Stimulated activated CD4-positive, alpha-beta T cell treated with anti-CD3 and anti-CD28 coated beads, Interleukin-4, amount 100 ng/mL, for 1 hour (primary cell): ENCODE results near the gene TIFAB.
"Not testable (repeated sequence)": the region's sequence is repeated elsewhere in the genome, so short reads cannot be mapped to it uniquely, and the experiment has no call there.

Experiments used
- DNase-seq: peaks from one replicate; pipeline ENCODE4 v3.0.0-alpha.2; 2020

Gene TIFAB

GRCh38 chr5:135452321-135453030 is at the start of gene TIFAB:
TIFAB (minus strand) TSS chr5:135452351; CDS start chr5:135449939, 2,412 bp downstream.
- no peak for DNase-seq

DNA sequence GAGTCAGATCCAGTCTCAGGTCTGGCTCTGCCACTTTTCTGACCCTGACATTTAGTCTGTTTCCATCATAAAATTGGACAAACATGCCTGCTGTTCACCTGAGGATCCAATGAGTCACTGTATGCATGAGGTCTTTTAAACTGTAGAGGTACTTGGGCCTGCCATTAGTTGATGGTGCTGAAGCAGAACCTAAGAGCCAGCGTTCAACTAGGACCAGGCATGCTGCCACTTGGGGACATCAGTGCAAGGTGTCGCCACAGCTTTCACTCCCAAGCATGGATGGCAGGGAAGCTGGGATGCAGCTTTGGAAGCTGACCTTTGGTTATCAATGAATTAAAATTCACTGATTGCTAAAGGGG is 46.5 kb upstream of the TIFAB start:
- no peak for DNase-seq

- no peak for DNase-seq
Measured at GRCh38 chr5:135497971-135498636, 46.0 kb upstream of the TIFAB start.

- not testable (repeated sequence) for DNase-seq
Measured at GRCh38 chr5:135495531-135495930, 43.4 kb upstream of the TIFAB start.

DNA sequence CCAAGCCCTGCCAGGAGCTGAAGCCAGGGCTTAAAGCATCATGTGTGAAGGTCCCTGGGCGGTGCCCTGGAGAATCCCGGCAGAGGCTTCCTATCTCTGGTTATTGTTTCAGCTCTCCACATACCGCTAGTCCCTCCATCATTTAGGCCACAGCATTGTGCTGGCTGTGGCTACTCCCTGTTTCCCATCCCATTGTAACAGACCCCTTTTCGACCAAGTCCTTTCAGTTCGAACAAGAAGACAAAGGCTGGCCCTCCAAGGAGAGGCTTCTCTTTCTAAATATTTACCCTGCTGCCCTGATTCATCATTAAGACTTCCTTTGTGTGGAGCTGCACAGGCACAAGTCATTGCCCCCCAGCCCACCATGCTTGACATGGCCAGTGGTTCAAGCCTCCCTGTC is 42.0 kb upstream of the TIFAB start:
- DNase-seq, result no peak

- DNase-seq, result no peak
Measured at GRCh38 chr5:135493406-135494180, 41.4 kb upstream of the TIFAB start.

DNA sequence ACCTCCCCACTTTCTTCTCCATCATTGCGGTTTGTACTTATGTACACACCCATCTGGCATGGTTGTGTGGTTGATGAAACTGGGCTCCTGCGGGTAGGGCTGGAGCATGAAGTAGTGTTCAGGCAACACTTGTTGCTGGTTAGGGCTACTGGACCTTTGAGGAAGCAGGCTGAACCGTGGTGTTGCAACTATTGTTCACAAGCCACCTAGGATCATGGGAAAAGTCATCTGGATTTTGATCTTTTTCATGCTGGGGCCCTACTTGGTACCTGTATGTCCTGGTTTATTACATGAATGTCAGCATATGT is 40.1 kb upstream of the TIFAB start:
- no peak for DNase-seq

DNA sequence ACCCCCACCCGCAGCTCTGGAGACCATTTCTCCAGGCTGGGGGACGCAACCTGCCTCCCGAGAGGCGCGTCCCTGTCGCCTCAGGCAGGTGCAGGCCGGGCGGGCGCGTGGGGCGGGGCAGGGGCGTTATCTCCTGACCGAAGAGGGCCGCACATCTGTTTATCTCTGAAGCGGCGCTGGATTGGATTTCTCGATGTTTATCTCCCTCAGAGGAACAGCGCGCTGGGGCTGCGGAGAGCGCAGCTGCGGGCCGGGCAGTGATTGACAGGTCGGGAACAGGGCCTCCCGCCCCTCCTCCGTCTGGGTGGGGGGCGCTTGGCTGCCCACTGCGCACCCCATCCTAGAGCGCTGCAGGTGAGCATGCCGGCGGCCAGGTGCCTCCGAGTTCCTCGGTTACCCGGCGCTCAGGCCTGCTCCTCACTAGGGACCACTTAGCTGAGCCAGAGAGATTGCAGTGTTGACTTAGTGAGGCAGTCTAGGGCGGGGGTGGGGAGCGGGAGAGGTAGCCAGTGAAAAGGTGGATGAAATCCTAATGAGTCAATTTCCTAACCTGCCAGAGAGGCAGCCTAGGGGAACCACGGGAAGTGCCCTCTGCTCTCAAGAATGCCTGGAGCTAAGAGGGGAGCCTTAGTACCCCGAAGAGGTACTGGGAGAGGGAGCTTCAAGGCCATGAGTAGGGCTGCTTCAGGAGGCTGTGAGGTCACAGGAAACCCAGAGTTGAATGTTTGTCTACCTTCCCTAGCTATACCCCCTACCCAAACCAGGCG is 39.6 kb upstream of the TIFAB start:
- no peak for DNase-seq

GRCh38 chr5:135491038-135491551 is 38.9 kb upstream of the TIFAB start:
- DNase-seq, result no peak

DNA sequence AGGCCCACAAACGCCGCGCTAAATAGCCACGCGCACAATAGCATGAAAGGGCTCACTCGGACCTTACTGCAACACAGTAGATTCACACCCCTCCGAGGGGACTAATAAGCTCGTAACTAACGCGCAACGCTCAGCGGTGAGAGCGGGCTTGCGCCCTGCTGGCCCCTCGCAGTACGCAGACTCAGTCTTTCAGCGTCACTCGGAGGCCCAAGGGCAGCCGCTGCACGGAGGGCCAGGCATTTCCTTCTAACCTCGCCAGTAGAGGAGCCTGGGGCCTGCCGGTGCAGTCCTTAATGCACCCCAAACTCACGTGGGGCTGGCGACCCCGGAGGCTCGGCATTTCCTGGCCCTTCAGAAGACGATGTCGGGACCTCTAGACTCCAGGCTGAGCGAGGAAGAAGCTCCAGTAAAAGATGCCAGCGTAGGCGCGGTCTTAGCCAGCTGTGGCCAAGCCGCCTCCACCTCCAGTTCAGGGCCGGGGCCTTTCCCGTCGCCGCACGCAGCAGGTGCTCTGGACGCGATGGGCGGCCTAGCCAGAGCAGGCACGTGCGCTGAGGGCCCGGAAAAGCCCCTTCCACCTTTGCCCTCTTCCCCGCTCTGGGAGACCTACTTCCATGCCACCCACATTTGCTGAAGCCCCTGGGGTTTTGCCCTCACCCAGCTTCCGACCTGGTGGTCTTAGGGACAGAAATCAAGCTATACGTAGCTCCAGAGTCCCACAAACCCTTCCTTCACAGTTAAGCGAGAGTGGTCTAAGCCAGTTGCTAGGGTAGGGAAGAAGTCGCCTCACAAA is 38.3 kb upstream of the TIFAB start:
- DNase-seq, result no peak

DNA sequence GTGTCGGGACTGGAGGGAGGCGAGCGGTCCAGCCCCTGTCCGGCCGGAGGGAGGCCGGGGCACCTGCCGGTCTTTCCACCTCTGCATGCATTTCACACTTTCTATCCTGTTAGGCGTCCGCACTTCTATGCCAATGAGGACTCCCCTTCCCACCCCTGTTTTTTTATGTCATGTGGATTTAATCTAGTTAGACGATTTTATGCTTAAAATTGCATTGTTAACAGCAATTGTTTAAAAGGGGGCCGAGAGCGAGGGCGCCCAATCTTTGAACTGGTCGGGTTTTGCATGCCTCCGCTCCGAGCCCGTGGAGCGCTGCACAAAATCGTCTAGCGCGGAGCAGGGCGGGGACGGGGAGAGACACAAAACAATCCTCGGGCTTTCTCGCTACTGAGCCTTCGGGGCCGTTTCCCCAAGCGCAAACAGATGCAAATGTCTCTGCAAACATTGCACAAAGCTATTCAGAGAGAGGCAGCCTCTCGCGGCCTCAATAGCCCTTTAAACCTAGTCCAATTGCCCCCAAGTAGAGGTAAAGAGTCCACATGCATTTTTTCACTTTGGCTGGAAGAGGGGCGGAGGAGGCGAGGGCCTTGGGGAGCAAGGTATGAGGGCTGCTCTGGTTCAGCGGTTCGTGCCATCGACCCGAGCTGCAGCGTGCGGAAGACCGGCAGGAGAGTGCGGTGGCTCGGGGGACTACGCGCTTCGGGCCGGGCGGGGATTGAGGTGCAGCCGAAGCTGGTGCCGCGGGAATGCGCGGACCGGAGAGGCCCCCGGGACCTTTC is 37.5 kb upstream of the TIFAB start:
- DNase-seq, result no peak

- DNase-seq, result no peak
Measured at GRCh38 chr5:135488727-135489465, 36.7 kb upstream of the TIFAB start.

GRCh38 chr5:135487839-135488514 is 35.8 kb upstream of the TIFAB start:
- DNase-seq, result no peak

- no peak for DNase-seq
Measured at GRCh38 chr5:135487037-135487395, 34.9 kb upstream of the TIFAB start.

GRCh38 chr5:135486131-135487036 is 34.2 kb upstream of the TIFAB start:
- DNase-seq, result no peak

DNA sequence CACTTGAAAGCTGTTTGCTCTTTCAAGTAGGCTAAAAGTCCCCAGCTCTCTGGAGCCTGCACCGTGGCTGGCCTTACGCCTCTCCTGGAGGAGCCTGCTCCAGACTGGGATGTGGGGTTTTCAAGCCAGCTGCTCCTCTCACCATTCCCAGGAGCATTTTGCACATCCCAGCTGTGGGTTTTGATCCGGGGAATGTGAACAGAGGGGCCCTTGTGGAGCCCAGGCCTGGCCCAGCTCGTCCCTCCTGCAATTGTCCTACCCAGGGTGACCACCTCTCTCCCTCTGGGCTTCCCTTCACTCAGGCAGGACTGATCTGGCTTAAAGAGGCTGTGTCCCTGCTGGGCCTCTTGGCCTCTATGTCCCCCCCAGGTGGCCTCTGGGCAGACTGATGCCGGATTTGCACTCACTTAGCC is 32.5 kb upstream of the TIFAB start:
- no peak for DNase-seq

- no peak for DNase-seq
Measured at GRCh38 chr5:135483254-135483653, 31.1 kb upstream of the TIFAB start.

- DNase-seq, result no peak
Measured at GRCh38 chr5:135482381-135482933, 30.3 kb upstream of the TIFAB start.

DNA sequence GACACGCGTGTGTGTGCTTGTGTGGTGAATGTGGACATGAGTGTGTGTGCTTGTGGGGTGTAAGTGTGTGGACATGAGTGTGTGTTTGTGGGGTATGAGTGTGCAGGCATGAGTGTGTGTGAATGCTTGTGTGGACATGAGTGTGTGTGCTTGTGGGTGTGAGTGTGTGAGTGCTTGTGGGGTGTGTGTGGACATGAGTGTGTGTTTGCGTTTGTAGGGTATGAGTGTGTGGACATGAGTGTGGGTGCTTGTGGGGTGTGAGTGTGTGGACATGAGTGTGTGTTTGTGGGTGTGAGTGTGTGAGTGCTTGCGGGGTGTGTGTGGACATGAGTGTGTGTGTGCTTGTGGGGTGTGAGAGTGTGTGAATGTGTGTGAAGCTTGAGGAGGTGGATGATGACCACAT is 29.8 kb upstream of the TIFAB start:
- DNase-seq, result no peak
